HG03354 (cell line): ENCODE data around the gene SNX9.
"Not testable (repeated sequence)": the region's sequence is repeated elsewhere in the genome, so short reads cannot be mapped to it uniquely, and the experiment has no call there.

Source experiments
- ATAC-seq: cut with Tn5 transposase; IDR thresholded peaks from one replicate; pipeline ENCODE4 v1.9.1; 2021; ENCODE audit warnings: mild to moderate bottlenecking; ENCODE audit not compliant: unreplicated experiment, poor library complexity, severe bottlenecking

The SNX9 gene

GRCh38 chr6:157943964-157944283 is 120.9 kb downstream of the SNX9 start:
- ATAC-seq: no peak

DNA sequence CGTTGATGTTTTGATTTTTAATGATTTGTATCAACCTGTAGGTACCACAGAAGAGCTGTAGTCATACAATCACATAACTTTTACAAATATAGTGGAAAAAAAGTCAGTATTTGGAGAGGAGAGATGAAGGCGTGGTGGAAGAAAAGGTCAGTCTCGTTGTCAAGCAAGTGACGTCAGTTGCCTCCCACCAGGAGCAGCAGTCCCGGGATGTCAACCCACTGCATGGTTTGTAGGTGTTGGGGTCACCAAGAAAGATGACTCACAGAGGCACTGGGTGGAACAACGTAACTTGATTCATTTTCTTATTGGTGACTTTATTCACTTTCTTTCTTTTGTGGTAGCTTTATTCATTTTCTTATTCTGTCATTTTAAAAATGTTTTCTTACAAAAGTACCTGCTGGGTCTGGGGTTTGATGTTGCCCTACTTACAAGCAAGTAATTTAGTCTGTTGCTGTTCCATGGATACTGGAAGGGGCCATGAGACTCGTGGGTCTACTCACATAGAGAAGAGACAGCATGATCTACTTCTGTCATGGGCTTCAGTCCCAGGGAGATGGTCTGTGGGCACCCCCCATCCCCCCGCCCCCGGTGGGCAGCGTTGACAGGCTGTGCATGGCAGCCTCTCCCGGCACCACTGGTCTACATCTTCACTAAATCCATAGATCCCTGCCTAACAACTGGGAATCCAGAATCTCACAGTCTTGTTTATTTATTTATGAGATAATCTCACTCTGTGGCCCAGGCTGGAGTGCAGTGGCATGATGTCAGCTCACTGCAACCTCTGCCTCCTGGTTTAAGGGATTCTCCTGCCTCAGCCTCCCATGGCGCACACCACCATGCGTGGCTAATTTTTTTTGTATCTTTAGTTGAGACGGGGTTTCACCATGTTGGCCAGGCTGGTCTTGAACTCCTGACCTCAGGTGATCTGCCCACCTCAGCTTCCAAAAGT is 122.2 kb downstream of the SNX9 start:
- no peak for ATAC-seq

DNA sequence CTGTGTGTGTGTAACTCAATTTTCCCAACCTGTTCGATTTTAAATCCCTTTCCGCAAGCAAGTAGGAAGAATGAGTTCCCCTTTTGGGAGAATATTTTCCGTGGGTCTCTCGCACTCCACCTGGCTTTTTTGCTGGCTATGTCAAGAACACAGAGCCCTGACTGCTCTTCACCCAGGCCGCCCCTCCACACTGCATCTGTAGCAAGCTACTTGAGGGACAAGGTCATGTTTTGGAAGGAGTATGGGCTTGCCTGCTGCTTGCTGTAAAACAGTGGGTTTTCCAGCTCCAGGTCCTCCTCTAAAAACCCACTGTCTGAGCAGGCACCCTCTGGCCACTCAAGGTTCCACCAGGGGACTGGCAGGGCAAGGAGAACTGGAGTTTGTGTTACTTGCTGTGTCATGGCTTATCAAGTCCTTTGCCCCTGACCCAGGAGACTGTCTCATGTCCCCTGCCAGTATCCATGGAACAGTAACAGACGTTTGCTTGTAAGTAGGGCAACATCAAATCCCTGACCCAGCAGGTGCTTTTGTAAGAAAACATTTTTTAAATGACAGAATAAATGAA is 123.1 kb downstream of the SNX9 start:
- ATAC-seq: no peak

- no peak for ATAC-seq
These were observed 124.0 kb downstream of the SNX9 start for GRCh38 chr6:157946865-157947532.

DNA sequence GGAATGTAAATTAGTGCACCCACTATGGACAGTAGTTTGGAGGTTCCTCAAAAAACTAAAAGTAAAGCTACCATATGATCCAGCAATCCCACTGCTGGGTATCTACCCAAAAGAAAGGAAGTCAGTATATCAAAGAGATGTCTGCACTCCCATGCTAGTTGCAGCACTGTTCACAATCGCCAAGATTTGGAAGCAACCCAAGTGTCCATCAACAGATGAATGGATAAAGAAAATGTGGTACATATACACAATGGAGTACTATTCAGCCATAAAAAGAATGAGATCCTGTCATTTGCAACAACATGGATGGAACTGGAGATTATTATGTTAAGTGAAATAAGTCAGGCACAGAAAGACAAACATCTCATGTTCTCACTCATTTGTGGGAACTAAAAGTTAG is 127.9 kb downstream of the SNX9 start:
- ATAC-seq: not testable (repeated sequence)

DNA sequence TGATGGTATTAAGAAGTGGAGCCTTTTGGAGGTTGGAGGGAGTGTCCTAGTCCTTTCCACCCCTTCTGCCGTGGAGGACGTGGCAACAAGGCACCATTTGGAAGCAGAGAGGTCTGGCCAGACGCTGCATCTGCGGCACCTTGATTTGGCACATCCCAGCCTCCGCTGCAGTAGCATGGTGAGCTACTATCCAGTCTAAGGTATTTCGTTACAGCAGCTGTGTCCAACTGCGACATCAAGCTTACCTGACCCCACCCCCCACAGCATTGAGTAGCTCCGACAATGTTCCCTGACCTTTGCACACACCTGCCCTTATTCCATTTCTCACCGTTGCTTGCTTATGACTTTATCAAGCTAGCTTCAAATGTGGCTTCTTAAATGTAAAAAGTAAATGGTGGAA is 128.8 kb downstream of the SNX9 start:
- no peak for ATAC-seq

- ATAC-seq: no peak
These were observed 129.9 kb downstream of the SNX9 start for GRCh38 chr6:157952861-157953351.

DNA sequence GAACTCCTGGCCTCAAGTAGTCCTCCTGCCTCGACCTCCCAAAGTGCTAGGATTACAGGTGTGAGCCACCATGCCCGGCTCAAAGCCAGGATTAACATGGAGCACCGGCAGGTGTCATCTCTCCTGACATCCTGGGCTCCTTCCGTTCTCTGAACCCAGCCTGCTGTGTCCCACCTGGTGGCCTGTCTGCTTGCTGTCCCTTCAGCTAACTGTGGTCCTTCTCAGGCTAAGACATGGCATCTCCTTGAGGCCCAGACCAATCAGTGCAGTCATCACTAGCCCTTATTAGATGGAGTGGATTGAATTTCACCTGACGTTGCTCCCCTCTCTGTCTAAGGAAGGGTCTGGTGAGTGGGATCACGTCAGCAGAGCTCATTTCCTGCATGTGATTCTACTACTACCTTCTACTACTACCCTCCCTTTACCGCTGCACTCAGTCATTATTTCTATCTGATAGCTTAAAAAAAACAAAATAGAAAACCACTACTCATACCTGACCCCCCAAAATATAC is 130.6 kb downstream of the SNX9 start:
- ATAC-seq: no peak

DNA sequence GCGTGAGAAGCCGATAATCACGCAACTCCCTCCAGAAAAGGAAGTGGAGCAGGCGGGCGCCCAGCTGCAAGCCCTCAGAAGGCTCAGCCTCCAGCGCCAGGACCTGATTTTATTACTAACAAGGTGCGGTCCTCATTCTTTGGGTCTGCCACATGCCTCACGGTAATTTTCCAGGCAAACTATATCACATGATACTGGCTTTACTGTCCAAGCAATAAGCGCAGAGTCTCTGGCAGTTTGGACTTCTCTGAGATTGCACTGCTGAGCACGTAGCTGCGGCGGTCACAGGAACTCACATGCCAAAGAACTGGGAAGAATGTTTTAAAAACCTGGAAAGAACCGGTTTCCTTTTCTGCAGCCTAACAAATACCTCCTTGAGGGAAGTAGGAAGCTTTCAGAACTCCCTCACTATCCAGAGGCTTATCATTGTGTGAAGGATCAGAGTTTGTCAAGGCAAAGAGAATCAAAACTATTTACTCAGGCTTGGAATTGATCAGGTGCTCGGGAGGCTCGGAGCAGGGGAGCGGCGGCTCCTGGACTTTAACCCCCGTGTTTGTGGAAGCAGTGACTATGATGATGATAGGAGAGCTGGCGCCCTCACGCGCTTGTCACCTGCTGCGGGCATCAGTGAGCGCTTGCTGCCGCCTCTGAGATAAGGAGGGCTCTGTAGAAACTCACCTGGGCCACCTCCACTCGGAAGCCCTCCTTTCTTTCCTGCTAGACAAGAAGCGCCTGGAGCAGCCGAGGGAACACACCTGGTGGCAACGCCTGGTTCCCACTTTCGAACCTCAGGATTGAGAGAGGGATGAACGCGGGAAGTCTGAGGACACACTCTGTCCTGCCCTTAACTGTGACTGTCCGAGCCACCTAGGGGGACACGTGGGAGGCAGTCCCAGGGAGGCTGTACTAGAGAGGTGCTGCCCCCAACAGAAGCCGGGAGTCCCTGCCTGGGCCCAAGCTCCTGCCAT is 131.4 kb downstream of the SNX9 start:
- ATAC-seq: no peak

GRCh38 chr6:157955675-157956074 is 132.6 kb downstream of the SNX9 start:
- no peak for ATAC-seq

GRCh38 chr6:157956171-157956730 is 133.2 kb downstream of the SNX9 start:
- ATAC-seq: no peak

DNA sequence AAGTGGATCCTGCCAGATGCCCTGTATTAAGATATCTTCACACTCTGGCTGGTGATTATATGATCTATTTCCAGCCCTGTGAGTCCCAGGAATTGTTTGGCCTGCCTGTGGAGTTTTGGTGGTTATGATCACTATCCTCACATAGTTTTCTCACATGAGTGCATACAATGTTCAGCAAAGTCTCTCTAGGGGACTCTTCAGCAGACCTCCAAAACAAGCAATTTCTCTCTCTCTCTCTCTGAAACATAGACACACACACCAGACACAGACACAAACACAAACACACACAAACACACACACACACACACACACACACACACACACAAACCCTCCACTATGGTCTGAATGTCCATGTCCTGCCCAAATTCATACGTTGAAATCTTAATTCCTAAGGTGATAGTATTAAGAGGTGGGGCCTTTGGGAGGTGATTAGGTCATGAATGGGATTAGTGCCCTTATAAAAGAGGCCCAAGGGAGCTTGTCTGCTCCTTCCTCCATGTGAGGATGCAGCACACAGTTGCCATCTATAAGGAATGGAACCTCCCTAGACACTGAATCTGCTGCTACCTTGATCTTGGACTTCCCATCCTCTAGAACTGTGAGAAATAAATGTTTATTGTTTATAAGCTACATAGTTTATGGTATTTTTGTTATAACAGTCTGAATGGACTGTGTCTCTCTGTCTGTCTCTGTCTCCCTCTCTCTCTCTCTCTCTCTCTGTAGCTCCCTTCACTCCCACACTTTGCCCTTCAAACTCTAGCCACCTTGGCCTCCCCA is 136.6 kb downstream of the SNX9 start:
- ATAC-seq: no peak

GRCh38 chr6:157961153-157961831 is 138.2 kb downstream of the SNX9 start:
- no peak for ATAC-seq

DNA sequence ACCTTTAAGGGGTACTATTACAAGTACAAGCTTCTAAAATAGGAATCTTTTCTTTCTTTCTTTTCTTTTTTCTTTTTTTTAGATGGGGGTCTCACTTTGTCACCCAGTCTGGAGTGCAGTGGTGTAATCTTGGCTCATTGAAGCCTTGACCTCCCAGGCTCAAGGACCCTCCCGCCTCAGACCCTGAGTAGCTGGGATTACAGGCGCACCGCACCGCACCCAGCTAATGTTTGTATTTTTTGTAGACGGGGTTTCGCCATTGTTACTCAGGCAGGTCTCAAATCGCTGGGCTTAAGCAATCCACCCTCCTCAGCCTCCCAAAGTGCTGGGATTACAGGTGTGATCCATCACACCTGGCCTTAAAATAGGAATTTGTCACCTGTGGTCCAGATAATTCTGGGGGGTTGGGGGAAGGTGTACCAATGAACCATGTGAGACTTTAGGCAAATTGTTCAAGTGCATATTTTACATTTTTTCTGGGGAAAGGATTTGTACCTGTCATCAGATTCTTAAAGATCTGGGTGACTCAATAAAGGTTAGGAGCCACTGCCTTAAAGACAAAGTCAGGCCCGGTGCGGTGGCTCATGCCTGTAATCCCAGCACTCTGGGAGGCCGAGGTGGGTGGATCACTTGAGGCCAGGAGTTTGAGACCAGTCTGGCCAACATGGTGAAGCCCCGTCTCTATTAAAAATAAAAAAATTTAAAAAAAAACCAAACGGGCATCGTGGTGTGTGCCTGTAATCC is 139.0 kb downstream of the SNX9 start:
- ATAC-seq: no peak

DNA sequence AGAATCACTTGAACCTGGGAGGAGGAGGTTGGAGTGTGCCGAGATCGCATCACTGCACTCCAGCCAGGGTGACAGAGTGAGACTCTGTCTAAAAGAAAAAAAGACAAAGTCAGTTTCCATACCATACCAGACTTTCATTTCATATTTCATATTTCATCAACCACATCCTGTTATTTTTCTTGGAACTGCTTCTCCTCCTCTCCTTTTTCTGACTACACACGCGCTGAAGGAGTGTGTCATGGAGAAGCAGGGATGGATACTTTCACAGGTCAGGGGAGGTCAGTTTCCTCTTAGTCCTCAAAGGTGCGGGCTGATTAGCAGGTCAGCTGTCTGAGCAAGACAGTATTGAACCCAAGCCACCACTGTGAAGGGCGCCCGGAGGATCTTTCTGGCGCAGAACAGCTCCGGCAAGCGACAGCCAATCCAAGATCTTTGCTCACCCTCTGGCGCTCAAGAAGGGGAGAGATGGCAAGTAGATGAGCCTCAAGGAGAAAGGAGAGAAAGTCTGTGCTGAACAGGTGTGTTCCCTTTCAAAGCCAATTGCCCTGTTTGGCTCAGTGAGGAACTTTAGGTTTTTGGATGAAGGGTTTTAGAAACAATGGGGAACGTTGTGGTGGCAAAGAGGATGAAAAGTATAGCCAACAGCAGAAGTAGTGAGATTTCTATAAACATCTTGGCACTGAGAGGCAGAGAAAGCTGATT is 139.7 kb downstream of the SNX9 start:
- no peak for ATAC-seq

GRCh38 chr6:157964100-157964499 is 141.1 kb downstream of the SNX9 start:
- ATAC-seq: no peak

GRCh38 chr6:157965387-157965786 is 142.3 kb downstream of the SNX9 start:
- no peak for ATAC-seq
